GM18526 (cell line): ENCODE measurements around the gene CTNNA3.

Experiments
- POLR2A ChIP-seq: IDR thresholded peaks from 3 replicates; pipeline ENCODE4 v1.6.1; 2011; ENCODE audit not compliant: insufficient read length; ENCODE audit errors: extremely low read depth

CTNNA3 gene

GRCh38 chr10:66326876-66327275 is 1369.1 kb downstream of the CTNNA3 start:
- no peak for TF ChIP-seq POLR2A

- no peak for TF ChIP-seq POLR2A
Measured at GRCh38 chr10:66322777-66323176, 1373.2 kb downstream of the CTNNA3 start.

GRCh38 chr10:66321723-66322665 is 1374.0 kb downstream of the CTNNA3 start:
- TF ChIP-seq POLR2A = no peak

DNA sequence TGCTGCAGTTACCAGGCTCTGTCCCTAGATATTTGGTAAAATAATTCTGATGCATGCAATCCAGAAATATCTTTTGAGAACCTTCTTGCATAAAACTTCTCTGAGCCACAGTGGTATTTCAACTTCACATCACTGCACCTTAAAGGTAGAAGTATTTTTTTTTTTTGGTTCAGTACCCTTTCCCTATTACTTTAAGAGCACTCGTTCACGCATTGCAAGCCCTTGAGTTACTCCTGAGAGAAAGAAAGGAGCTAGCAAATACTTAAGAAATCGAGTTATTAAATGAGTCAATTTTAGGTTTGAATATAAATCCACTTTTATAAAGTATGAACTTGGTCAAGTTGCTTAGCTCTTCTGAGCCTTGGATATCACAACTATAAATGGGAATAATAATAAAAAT is 1377.2 kb downstream of the CTNNA3 start:
- no peak for TF ChIP-seq POLR2A

GRCh38 chr10:66307826-66308225 is 1388.2 kb downstream of the CTNNA3 start:
- TF ChIP-seq POLR2A = no peak

GRCh38 chr10:66301078-66301477 is 1394.9 kb downstream of the CTNNA3 start:
- TF ChIP-seq POLR2A = no peak

GRCh38 chr10:66295602-66296001 is 1400.4 kb downstream of the CTNNA3 start:
- no peak for TF ChIP-seq POLR2A

GRCh38 chr10:66294538-66294937 is 1401.5 kb downstream of the CTNNA3 start:
- no peak for TF ChIP-seq POLR2A

DNA sequence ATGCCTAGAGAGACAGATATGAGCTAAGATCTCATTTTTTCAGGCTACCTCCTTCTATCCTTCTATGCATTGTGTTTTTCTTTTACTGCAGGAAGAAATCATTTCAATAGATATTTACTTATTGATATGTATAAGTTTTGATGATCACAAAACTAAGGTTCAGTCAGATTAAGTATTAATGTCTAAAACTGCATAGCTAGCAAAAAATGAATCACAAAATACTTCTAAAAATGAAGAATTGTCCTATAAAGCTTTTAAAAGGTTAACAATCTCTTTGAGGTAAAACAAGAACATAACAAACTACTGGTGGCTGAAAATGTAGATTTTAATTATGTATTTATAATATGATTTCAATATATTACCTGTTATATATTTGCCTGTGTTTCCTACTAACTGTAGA is 1403.1 kb downstream of the CTNNA3 start:
- TF ChIP-seq POLR2A = no peak

GRCh38 chr10:66292456-66292855 is 1403.5 kb downstream of the CTNNA3 start:
- TF ChIP-seq POLR2A = no peak

GRCh38 chr10:66291133-66291532 is 1404.9 kb downstream of the CTNNA3 start:
- no peak for TF ChIP-seq POLR2A

DNA sequence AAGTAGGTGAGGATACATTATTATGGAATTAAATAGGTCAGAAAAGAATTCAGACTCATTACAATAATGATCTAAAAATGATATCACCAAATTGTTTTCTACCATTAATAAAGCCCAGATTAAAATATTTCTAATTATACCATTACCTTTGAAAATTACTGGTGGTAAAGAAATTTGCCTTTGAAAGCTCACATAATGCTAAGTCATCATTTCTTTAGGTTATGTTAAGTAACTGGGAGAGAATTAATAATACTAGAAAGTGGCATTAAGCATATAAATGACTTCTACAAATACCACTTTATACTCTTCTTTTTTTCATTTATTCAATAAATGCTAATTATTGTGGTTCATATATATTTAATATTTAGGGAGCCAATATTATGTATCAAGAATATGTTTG is 1411.4 kb downstream of the CTNNA3 start:
- TF ChIP-seq POLR2A = no peak

- TF ChIP-seq POLR2A = no peak
Measured at GRCh38 chr10:66283874-66284464, 1412.0 kb downstream of the CTNNA3 start.

- no peak for TF ChIP-seq POLR2A
Measured at GRCh38 chr10:66283064-66283463, 1412.9 kb downstream of the CTNNA3 start.

GRCh38 chr10:66281327-66281726 is 1414.7 kb downstream of the CTNNA3 start:
- no peak for TF ChIP-seq POLR2A

DNA sequence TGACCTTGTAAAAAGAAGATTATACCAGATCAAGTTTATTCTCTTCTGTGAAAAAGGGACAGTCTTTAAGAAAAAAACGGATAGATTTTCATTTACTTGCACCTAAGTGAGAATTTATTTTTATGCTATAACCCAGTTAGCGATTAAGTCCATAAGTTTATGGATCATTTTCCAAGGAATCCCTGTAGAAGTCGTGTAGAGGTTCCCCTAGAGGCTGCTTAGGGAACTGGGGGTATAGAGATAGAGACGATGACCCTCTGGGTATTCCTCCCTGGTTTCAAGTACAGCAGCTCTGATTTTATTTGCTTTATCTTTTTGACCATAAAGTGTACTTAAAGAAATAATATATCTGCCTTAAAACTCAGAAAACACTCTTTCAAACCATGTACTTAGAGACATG is 1418.5 kb downstream of the CTNNA3 start:
- TF ChIP-seq POLR2A = no peak
